Renal pelvis (tissue), 12 donors: ENCODE results near the gene HTR1D. TPM values are rescaled to one million over a fixed set of nuclear protein-coding genes. Genes with fewer than 3 reads are reported as not detected.
"Not testable (repeated sequence)": the region's sequence is repeated elsewhere in the genome, so short reads cannot be mapped to it uniquely, and the experiment has no call there.

Source experiments
- DNase-seq: peaks from one replicate; pipeline ENCODE4 v3.0.0-alpha.2; 2013
- long read RNA-seq, 16 experiments: transcript quantifications; one replicate each; lab custom pipeline, GENCODE V29; 2026
- polyA plus RNA-seq, 3 donors: library from polyadenylated mRNA; unstranded; fragments of 120-200 nt; gene quantifications; one replicate each; pipeline ENCODE4 v1.2.1, GENCODE V29; 2013; ENCODE audit not compliant: insufficient read length in 3 of 3

Gene HTR1D
- under 1 TPM; 0.24 to 0.31 (median 0.28) TPM for polyA plus RNA-seq
- long read RNA-seq, donor 1: 0 reads
- long read RNA-seq, donor 2: 0 reads
- long read RNA-seq, donor 3, partial matches to known transcripts: 0 of 1 reads
- long read RNA-seq, donor 3, other reads (novel, unspliced or antisense): 0 of 1 reads
- long read RNA-seq, donor 4: 0 reads
- long read RNA-seq, donor 5, partial matches to known transcripts: 0 of 1 reads
- long read RNA-seq, donor 5, other reads (novel, unspliced or antisense): 0 of 1 reads
- long read RNA-seq, donor 6: 0 reads
- long read RNA-seq, donor 7, partial matches to known transcripts: 0 of 2 reads
- long read RNA-seq, donor 7, other reads (novel, unspliced or antisense): 0 of 2 reads
- long read RNA-seq, donor 8: 0 reads
- long read RNA-seq, donor 9, partial matches to known transcripts: 0 of 1 reads
- long read RNA-seq, donor 9, other reads (novel, unspliced or antisense): 0 of 1 reads
- long read RNA-seq, donor 10, partial matches to known transcripts: 0 of 1 reads
- long read RNA-seq, donor 10, other reads (novel, unspliced or antisense): 0 of 1 reads
- long read RNA-seq, donor 11, partial matches to known transcripts: 0 of 2 reads
- long read RNA-seq, donor 11, other reads (novel, unspliced or antisense): 0 of 2 reads
- long read RNA-seq, donor 12, partial matches to known transcripts: 0 of 1 reads
- long read RNA-seq, donor 12, other reads (novel, unspliced or antisense): 0 of 1 reads
- long read RNA-seq, donor 13: 0 reads
- long read RNA-seq, donor 14: 0 reads
- long read RNA-seq, donor 15, partial matches to known transcripts: 0 of 1 reads
- long read RNA-seq, donor 15, other reads (novel, unspliced or antisense): 0 of 1 reads
- long read RNA-seq, donor 16, partial matches to known transcripts: 0 of 1 reads
- long read RNA-seq, donor 16, other reads (novel, unspliced or antisense): 0 of 1 reads

GRCh38 chr1:23217421-23218115, at the start of gene HTR1D:
Gene HTR1D (minus strand): TSS chr1:23217502. CDS start chr1:23194219, 23,283 bp downstream.
- no peak for DNase-seq

DNA sequence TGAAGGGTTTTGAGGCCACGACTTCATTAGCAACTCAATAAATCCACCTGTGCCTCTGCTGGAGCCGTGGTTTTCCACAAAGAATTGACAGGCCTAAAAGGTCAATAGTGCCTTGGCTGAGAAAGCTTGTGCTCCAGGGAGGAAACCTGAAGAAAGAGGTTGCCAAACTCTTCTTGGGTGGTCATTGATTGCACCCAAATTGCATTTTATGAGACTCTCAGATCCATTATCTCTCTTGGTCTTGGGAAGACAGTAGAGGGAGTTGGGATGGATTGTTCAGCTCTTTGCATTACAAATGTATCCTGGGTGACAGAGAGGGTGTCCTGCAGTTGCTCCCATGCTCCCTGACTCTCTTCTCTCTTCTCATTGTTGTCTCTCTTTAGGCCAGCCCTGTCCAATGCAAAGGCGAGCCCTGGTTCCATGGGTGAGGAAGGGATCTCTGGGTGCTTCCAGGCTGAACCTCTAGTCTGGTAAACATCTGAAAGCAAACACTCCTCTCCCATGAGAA, 46.1 kb upstream of the HTR1D start:
- no peak for DNase-seq

GRCh38 chr1:23258082-23258481, 40.8 kb upstream of the HTR1D start:
- not testable (repeated sequence) for DNase-seq

GRCh38 chr1:23257371-23257770, 40.1 kb upstream of the HTR1D start:
- not testable (repeated sequence) for DNase-seq

GRCh38 chr1:23254584-23254983, 37.3 kb upstream of the HTR1D start:
- DNase-seq: no peak

DNA sequence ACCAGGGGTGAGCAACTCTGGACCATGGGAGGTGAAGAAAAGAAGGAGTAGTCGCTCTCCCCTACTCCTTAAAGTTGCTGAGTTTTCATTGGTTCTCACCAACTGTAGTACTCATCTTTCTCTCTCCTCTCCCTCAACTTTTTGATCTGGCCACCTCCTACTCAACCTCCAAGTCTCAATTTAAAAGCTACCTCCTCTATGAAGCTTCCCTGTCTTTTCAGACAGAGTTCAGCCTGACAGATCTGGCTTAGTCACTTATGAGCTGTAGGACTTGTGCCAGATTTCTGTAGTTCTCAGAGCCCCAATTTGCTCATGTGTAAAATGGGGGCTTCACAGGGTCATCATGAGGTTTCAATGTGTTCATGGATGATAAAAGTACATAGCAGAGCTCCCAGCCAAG, 34.5 kb upstream of the HTR1D start:
- no peak for DNase-seq

- DNase-seq: peak; percentile 49
Observed at GRCh38 chr1:23249787-23250454, 32.6 kb upstream of the HTR1D start.

DNA sequence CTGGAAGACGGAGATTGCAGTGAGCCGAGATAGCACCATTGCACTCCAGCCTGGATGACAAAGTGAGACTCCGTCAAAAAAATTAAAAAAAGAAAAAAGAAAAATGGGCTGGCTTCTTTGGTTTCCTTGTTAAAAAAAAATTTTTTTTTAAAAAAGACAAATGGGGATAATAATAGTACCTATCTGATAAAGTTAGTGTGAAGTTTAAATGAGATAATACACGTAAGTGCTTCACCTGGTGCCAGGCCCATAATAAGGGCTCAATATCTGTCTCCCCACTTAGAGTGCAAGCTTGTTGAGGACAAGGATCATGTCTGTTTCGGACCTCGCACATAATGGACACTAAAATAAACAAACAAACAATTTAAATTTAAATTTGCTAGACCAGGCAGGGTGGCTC, 30.0 kb upstream of the HTR1D start:
- DNase-seq: no peak

- DNase-seq: no peak
Observed at GRCh38 chr1:23246274-23246673, 29.0 kb upstream of the HTR1D start.

DNA sequence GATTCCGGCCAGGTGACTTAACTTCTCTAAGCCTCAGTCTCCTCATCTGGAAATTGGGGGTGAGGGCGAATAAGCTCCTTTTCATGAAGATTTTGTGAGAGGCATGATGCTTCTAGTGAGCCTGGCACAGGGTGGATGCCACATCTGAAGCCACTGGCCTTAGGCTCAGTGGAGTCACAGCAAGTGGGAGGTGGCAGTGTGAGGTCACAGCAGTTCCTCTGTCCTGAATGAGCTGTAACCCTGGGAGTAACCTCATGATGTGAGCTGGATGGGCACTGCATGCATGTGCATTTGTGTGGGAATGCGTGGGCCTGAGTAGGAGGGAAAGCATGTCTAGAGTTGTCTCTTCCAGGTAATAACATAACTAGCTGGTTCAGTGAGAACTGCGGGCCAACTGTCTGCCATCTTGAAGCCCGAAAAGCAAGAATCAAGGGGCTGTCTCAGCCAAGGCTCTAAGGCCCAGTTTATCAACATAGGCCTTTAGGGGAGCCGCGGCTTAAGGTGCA, 27.0 kb upstream of the HTR1D start:
- no peak for DNase-seq

GRCh38 chr1:23242414-23242813, 25.1 kb upstream of the HTR1D start:
- DNase-seq: no peak

GRCh38 chr1:23239638-23240295, 22.5 kb upstream of the HTR1D start:
- DNase-seq: no peak

- no peak for DNase-seq
Observed at GRCh38 chr1:23238565-23238964, 21.3 kb upstream of the HTR1D start.

- DNase-seq: no peak
Observed at GRCh38 chr1:23237508-23237907, 20.2 kb upstream of the HTR1D start.

DNA sequence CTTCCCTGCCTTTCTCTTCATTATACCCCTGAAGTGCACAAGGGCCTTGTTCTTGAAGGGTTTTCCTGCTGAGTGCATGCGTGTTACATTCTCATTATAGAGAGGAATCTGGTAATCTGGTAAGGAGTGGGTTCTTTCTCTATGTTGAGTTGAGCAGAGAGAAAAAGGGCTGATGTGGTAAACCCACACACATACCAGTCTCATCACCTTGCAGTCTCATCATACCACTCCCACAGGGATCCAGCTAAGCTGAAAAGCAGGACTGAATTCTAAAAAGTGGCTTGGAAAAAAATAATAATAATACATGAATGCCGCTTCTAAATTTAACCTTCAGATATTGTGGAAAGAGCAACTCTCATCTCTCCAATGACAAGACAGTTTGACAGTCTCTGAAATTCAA, 10.5 kb upstream of the HTR1D start:
- DNase-seq: no peak

DNA sequence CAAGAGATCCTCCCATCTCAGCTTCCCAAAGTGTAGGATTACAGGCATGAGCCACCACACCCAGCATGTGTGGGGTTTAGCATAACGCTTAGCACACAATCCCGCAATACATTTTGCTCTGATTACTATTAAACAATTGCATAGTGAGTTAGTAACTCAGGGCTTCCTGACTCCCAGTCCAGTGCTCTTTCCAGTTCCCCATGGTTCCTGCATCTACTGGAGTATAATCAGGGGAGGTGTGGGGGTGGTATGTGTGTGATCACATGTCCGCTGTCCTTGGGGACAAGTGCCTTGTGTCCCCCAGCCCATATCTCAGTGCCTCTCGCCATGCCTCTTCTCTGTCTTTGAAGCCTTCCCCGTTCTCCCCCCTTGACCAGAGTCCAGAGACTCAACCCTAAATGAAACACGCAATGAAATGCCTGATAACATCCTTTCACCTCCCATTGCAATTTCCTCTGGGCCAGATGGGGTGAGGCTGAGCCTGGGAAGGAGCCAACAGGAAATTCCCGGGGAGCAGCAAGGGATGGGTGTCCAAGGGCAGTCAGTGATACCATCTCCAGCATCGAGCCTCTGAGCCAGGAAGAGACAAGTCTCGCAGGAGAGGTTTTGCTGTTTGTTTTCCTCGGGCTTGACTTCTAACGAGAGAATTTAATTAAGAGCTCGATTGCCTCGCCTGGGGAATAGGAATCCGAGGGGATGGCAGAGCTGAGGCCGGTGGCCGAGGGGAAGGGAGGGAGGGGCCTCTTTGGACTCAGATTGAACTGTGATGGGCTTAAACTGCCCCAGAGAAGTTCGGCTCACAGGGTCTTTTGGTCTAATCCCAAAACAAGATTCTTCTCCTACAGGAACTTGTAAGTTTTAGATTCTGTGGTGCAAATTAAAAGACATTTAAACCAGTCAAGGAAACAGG, 7.7 kb upstream of the HTR1D start:
- DNase-seq: peak; percentile 39

DNA sequence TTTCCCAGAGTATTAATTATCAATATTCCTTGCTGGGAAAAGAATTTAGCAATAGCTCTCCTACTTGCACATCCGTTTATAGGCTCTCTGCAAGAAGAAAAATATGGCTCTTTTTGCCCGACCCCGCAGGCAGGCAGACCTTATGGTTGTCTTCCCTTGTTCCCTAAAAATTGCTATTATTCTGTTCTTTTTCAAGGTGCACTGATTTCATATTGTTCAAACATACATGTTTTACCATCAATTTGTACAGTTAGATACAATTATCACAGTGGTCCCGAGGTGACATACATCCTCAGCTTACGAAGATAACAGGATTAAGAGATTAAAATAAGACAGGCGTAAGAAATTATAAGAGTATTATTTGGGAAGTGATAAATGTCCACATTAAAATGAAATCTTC, 6.7 kb upstream of the HTR1D start:
- not testable (repeated sequence) for DNase-seq

- DNase-seq: not testable (repeated sequence)
Observed at GRCh38 chr1:23223490-23223951, 6.2 kb upstream of the HTR1D start.

DNA sequence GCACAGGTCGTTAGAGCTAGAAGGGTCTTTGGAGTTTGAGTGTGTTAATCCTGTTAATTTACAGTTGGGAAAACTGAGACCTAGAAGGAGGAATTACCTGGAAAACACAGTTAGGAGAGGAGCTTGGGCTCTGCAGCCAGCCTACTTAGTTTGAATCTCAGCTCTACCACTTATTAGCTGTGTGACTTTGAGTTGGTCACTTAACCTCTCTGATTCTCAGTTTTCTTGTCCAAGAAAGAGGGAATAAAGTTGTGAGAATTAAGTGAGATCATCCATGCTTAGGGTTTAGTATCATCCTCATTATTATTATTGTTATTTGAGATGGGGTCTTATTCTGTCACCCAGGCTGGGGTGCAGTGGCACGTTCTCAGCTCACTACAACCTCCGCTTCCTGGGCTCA, 5.4 kb upstream of the HTR1D start:
- DNase-seq: no peak
